Liver (tissue), 3 donors: ENCODE results near the gene PTPRN2.

Experiments
- ATF3 ChIP-seq: IDR thresholded peaks from 2 replicates; pipeline ENCODE4 v1.6.1; 2016; ENCODE audit warnings: antibody characterized with exemption
- CTCF ChIP-seq: fragments of 150-350 bp; IDR thresholded peaks from 2 replicates; pipeline ENCODE4 v1.5.1; 2017; ENCODE audit warnings: improper control_type of control experiment, low read depth, low read length; ENCODE audit not compliant: missing input control
- GABPA ChIP-seq, 2 donors: IDR thresholded peaks in 1 of 2; conservative IDR thresholded peaks in 1 of 2; 2 replicates each; pipeline ENCODE4 v1.6.1; 2016; ENCODE audit warnings: antibody characterized with exemption in 2 of 2, mild to moderate bottlenecking in 1 of 2, moderate library complexity in 1 of 2
- JUND ChIP-seq, 2 donors: IDR thresholded peaks; 2 replicates each; pipeline ENCODE4 v1.6.1; 2016; ENCODE audit warnings: antibody characterized with exemption in 2 of 2
- NR2F2 ChIP-seq: IDR thresholded peaks from 2 replicates; pipeline ENCODE4 v1.6.1; 2016; ENCODE audit warnings: antibody characterized with exemption
- RAD21 ChIP-seq, 2 donors: IDR thresholded peaks; 2 replicates each; pipeline ENCODE4 v1.6.1; 2016; ENCODE audit warnings: antibody characterized with exemption in 2 of 2, mild to moderate bottlenecking in 2 of 2
- TAF1 ChIP-seq: conservative IDR thresholded peaks from 2 replicates; pipeline ENCODE4 v1.6.1; 2016; ENCODE audit warnings: antibody characterized with exemption, mild to moderate bottlenecking
- ZBTB33 ChIP-seq: IDR thresholded peaks from 2 replicates; pipeline ENCODE4 v1.6.1; 2016; ENCODE audit warnings: antibody characterized with exemption
- donor health status: healthy.
- donor health status: healthy.

- TF ChIP-seq RAD21 (IDR thresholded peaks at IDR 0.05) = no peak
- TF ChIP-seq CTCF = no peak
- TF ChIP-seq ZBTB33 = no peak
- TF ChIP-seq ATF3 = no peak
- TF ChIP-seq JUND (IDR thresholded peaks at IDR 0.05) = no peak
- no peak for TF ChIP-seq TAF1
- TF ChIP-seq GABPA (IDR thresholded peaks at IDR 0.05 in 1 of 2, conservative IDR thresholded peaks at IDR 0.05 in 1 of 2) = no peak
- no peak for TF ChIP-seq NR2F2
Measured at GRCh38 chr7:157712666-157713235, 874.9 kb downstream of the PTPRN2 start.
